MM.1S (cell line): ENCODE data around the gene PTGDR2.

Source experiments
- CTCF ChIP-seq: fragments of 300-600 bp; sonication (generic); IDR thresholded peaks from 2 replicates; pipeline ENCODE4 v1.5.1; 2016; ENCODE audit warnings: antibody characterized with exemption, low read length, mixed read lengths
- EZH2 ChIP-seq: fragments of 300-600 bp; sonication (generic); optimal IDR thresholded peaks from 2 replicates; pipeline ENCODE3; 2017; ENCODE audit warnings: low read depth, mild to moderate bottlenecking, antibody characterized with exemption, low read length, mixed read lengths

GRCh38 chr11:60899046-60899936 is 43.5 kb upstream of the PTGDR2 start:
- TF ChIP-seq CTCF (peak; percentile 95), EZH2 (no peak)
